Ishikawa (cell line): Measurements from ENCODE around the gene AKNA.

Experiments
- CEBPB ChIP-seq: IDR thresholded peaks from 2 replicates; pipeline ENCODE4 v1.6.1; 2012
- CREB1 ChIP-seq: IDR thresholded peaks from 2 replicates; pipeline ENCODE4 v1.6.1; 2012; ENCODE audit warnings: low read depth
- EGR1 ChIP-seq: IDR thresholded peaks from 2 replicates; pipeline ENCODE4 v1.6.1; 2012
- EP300 ChIP-seq: IDR thresholded peaks from 2 replicates; pipeline ENCODE4 v1.6.1; 2012; ENCODE audit warnings: borderline replicate concordance
- FOXM1 ChIP-seq: IDR thresholded peaks from 2 replicates; pipeline ENCODE4 v1.6.1; 2012; ENCODE audit warnings: low read depth, borderline replicate concordance
- NFIC ChIP-seq: IDR thresholded peaks from 2 replicates; pipeline ENCODE4 v1.6.1; 2012
- RAD21 ChIP-seq: IDR thresholded peaks from 2 replicates; pipeline ENCODE4 v1.6.1; 2012; ENCODE audit warnings: low read depth
- TAF1 ChIP-seq: IDR thresholded peaks from 2 replicates; pipeline ENCODE4 v1.6.1; 2012; ENCODE audit warnings: low read depth, mild to moderate bottlenecking
- TCF12 ChIP-seq: IDR thresholded peaks from 2 replicates; pipeline ENCODE4 v1.6.1; 2012; ENCODE audit warnings: low read depth
- TEAD4 ChIP-seq: IDR thresholded peaks from 2 replicates; pipeline ENCODE4 v1.6.1; 2012
- YY1 ChIP-seq: IDR thresholded peaks from 2 replicates; pipeline ENCODE4 v1.6.1; 2012; ENCODE audit warnings: low read depth
- ZBTB7A ChIP-seq: IDR thresholded peaks from 2 replicates; pipeline ENCODE4 v1.6.1; 2012; ENCODE audit warnings: low read depth
- TF ChIP-seq, protein P1 (sequence below): IDR thresholded peaks from 2 replicates; pipeline ENCODE4 v1.6.1; 2012; ENCODE audit warnings: low read depth, mild to moderate bottlenecking
- TF ChIP-seq, protein P2 (sequence below): IDR thresholded peaks from 2 replicates; pipeline ENCODE4 v1.6.1; 2012
- TF ChIP-seq, protein P3 (sequence below): IDR thresholded peaks from 2 replicates; pipeline ENCODE4 v1.6.1; 2012

The AKNA gene

DNA sequence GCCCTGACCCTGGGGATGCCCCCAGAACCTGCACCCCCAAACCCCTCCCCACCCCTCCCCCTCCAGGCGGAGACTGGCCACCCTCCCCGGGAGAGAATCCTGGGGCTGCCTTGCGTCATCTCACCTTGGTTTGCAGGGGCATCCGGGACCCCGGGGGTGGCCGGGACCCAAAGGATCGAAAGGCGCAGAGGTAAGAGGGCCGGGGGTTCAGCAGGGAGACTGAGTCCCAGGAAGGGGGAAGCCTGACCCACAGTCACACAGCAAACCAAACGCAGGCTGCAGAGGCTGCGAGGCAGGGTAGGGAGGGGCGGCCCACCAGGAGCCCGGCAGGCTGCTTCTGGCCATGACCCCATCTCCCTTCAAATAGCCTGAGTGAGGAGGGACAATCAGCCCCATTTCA lies 98.7 kb downstream of the AKNA start:
- TF ChIP-seq TAF1, result no peak
- TF ChIP-seq NFIC, result no peak
- no peak for TF ChIP-seq TCF12
- TF ChIP-seq, protein P1, sequence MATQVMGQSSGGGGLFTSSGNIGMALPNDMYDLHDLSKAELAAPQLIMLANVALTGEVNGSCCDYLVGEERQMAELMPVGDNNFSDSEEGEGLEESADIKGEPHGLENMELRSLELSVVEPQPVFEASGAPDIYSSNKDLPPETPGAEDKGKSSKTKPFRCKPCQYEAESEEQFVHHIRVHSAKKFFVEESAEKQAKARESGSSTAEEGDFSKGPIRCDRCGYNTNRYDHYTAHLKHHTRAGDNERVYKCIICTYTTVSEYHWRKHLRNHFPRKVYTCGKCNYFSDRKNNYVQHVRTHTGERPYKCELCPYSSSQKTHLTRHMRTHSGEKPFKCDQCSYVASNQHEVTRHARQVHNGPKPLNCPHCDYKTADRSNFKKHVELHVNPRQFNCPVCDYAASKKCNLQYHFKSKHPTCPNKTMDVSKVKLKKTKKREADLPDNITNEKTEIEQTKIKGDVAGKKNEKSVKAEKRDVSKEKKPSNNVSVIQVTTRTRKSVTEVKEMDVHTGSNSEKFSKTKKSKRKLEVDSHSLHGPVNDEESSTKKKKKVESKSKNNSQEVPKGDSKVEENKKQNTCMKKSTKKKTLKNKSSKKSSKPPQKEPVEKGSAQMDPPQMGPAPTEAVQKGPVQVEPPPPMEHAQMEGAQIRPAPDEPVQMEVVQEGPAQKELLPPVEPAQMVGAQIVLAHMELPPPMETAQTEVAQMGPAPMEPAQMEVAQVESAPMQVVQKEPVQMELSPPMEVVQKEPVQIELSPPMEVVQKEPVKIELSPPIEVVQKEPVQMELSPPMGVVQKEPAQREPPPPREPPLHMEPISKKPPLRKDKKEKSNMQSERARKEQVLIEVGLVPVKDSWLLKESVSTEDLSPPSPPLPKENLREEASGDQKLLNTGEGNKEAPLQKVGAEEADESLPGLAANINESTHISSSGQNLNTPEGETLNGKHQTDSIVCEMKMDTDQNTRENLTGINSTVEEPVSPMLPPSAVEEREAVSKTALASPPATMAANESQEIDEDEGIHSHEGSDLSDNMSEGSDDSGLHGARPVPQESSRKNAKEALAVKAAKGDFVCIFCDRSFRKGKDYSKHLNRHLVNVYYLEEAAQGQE, result no peak
- TF ChIP-seq RAD21, result no peak
- TF ChIP-seq ZBTB7A, result no peak
- TF ChIP-seq TEAD4, result no peak
- no peak for TF ChIP-seq EP300
- TF ChIP-seq CREB1, result no peak
- TF ChIP-seq, protein P2, sequence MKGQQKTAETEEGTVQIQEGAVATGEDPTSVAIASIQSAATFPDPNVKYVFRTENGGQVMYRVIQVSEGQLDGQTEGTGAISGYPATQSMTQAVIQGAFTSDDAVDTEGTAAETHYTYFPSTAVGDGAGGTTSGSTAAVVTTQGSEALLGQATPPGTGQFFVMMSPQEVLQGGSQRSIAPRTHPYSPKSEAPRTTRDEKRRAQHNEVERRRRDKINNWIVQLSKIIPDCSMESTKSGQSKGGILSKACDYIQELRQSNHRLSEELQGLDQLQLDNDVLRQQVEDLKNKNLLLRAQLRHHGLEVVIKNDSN, result no peak
- TF ChIP-seq, protein P3, sequence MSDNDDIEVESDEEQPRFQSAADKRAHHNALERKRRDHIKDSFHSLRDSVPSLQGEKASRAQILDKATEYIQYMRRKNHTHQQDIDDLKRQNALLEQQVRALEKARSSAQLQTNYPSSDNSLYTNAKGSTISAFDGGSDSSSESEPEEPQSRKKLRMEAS, result no peak
- no peak for TF ChIP-seq FOXM1

DNA sequence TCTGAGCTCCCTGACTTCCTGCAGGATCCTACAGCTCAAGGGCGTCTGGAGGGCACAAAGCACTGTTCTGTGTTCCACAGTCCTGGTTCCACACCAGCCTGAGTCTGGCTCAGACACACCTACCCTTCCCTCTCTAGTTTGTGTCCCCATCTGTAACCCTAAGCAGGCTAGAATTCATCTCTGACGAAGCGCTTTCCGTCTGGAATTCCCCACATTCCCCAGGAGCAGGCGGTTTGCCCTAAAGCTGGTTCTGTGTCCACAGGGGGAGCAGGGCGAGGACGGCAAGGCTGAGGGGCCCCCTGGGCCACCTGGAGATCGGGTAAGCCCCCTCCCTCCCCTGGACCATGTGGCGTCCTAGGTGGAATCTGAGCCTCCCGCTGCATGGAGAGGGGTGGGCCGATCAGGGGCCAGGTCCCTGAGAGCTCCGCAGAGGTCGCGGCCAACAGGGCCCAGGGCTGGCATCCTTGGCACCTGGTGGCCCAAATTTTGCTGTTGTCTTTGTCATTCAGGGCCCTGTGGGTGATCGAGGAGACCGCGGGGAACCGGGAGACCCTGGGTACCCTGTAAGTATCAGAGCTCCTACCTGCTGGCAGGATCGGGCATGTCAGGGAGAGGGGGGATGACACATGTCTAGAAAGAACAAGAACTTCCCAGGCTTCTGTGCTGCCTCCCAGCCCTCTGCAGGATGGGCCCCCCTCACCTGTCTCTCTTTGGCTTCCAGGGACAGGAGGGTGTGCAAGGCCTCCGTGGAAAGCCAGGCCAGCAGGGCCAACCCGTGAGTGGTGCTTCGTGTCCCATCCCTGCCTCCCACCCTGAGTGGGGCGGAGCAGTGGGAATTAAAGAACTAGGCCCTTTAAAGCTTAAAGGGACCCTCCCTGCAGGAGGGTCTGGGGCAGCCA lies 99.3 kb downstream of the AKNA start:
- TF ChIP-seq NFIC (no peak), EGR1 (no peak), TEAD4 (no peak), TAF1 (no peak), RAD21 (no peak), FOXM1 (no peak), ZBTB7A (no peak), CREB1 (no peak), CEBPB (no peak), EP300 (no peak), TCF12 (no peak), YY1 (no peak)
- TF ChIP-seq, protein P1, result no peak
- TF ChIP-seq, protein P2, result no peak
- TF ChIP-seq, protein P3, result no peak

DNA sequence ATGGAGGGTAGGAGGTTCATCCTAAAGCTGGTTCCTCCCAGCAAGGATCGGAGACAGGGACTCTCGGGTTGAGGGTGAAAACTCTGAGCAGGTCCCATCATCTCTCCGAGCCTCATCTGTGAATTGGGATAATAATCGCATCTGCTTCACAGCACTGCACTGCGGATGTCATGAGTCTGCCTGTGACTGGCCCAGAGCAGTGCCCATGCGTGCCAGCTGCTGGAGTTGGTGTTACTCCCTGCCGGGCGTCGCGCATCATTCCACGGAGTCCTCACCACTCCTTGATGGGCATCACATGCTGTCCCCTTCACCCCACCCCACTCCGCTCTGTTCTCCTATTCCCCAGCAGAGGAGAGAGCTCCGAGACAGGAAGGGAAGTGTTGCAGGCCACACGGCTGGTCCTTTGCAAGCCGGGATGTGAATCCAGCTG lies 100.0 kb downstream of the AKNA start:
- TF ChIP-seq FOXM1 (no peak), RAD21 (no peak), TCF12 (no peak), CEBPB (no peak)

DNA sequence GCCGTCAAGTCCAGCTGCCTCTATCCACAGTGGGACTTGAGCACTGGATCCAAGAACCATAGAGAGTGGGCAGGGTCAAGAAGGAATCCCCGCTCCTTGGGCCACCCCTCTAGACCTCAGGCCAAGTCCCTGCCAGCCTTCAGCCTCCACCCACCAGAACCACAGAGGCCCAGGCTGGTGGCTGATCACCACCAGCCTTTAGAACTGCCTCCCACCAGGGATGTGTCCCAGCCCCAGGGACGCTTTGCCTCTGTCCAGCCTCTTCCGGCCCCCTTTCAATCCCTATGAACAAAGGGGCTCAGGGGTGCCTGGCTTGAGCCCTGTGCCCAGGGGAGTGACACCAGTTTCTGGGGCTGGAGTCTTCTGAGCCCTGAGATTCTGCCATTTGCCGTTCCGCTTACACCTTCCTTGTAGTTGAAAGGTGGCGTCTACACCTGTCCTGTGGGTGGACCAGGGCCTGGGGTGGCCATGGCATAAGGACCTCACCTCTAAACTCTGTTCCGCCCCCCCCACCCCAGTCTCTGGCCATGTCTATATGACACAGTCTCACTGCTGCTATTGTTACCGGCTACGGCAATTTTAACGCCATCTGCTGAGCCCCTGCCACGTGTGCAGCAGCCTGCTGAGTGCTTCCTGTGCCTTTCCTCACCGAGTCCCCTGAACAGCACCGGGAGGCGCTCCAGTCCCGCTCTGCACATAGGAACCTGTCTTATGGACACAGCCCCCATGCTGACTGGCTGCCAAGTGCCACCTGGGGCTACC lies 100.6 kb downstream of the AKNA start:
- TF ChIP-seq YY1 (no peak), TCF12 (no peak), TEAD4 (no peak), RAD21 (no peak), TAF1 (no peak), FOXM1 (no peak), ZBTB7A (no peak), NFIC (no peak), CEBPB (no peak)
- TF ChIP-seq, protein P1, result no peak
